Measurements from ENCODE around the gene RPGR. TPM values are rescaled to one million over a fixed set of nuclear protein-coding genes. Genes with fewer than 3 reads are reported as not detected.

The RPGR gene
- total RNA-seq, 2 experiments from 2014 or later: 5.7 to 8.3 TPM

DNA sequence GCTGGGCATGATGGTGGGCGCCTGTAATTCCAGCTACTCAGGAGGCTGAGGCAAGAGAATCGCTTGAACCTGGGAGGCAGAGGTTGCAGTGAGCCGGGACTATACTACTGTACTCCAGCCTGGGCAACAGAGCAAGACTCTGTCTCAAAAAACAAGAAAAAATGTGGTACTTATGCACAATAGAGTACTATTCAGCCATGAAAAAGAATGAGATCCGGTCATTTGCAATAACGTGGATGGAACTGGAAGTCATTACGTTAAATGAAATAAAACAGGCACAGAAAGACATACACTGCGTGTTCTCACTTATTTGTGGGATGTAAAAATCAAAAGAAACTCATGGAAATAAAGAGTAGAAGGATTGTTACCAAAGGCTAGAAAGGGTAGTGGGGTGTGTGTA, 12.1 kb downstream of the RPGR start:
- peaks cover 3% of the 10 kb centered on the region for H3K36me3 Mint-ChIP-seq
- no peak overlapping the region for H3K27ac Mint-ChIP-seq
- ChIA-PET POLR2A (no interaction called here), CTCF (no interaction called here)
- no peaks in the 10 kb centered on the region for H3K27me3 Mint-ChIP-seq
- no peaks in the 10 kb centered on the region for H3K9me3 Mint-ChIP-seq
- no peak for DNase-seq
- H3K4me3 Mint-ChIP-seq: no peak overlapping the region
- intact Hi-C loops (cut with micrococcal nuclease): no loop called here
- H3K4me1 Mint-ChIP-seq (ENCODE audit: low read depth): no peaks in the 10 kb centered on the region

DNA sequence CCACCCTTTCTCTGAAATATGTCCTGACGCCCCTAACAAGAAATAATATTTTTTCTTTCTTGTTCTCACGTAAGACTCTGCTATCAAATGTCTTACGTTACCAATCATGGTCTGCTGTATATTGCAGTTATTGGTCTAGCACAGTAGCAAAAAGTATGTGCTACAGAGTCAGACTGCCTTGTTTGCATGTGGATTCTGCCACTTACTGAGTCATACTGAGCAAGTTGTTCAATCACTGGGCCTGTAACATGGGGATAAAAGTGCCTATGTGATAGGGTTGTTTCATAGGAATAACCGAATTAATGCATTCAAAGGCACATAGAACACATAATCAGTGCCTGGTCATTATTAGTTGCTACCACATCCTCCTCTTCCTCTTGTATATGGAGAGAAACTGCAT, 14.1 kb downstream of the RPGR start:
- ChIA-PET POLR2A (no interaction called here), CTCF (no interaction called here)
- Mint-ChIP-seq H3K4me1 (ENCODE audit: low read depth) (no peaks in the 10 kb centered on the region), H3K4me3 (no peak overlapping the region), H3K36me3 (peaks cover 3% of the 10 kb centered on the region), H3K9me3 (no peaks in the 10 kb centered on the region), H3K27me3 (no peaks in the 10 kb centered on the region), H3K27ac (no peak overlapping the region)
- DNase-seq: no peak
- intact Hi-C loops (cut with micrococcal nuclease): no loop called here

- ChIA-PET POLR2A (no interaction called here), CTCF (no interaction called here)
- no peaks in the 10 kb centered on the region for H3K4me1 Mint-ChIP-seq (ENCODE audit: low read depth)
- H3K36me3 Mint-ChIP-seq: peaks cover 3% of the 10 kb centered on the region
- H3K9me3 Mint-ChIP-seq: no peaks in the 10 kb centered on the region
- no peak overlapping the region for H3K27ac Mint-ChIP-seq
- H3K27me3 Mint-ChIP-seq: no peaks in the 10 kb centered on the region
- intact Hi-C loops (cut with micrococcal nuclease): no loop called here
- no peak overlapping the region for H3K4me3 Mint-ChIP-seq
- DNase-seq: no peak
Measured at GRCh38 chrX:38312436-38312835, 14.9 kb downstream of the RPGR start.

DNA sequence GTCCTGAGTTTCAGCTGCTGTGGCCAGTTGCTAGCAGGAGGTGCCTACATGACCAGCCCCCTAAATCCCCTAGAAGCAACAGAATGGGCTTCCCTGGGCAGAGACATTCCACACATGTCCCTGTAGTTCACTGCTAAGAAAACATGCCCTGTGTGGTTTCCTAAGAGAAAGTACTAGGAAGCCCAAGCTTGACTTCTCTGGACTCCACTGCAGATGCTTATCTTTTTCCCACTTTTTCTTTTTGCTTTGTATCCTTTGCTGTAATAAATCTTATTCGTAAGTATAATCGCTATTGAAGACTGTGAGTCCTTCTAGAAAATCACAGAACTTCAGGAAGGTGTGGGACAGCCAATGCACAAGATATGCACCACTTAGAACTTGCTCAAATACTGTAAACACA, 15.6 kb downstream of the RPGR start:
- Mint-ChIP-seq H3K27me3 (no peaks in the 10 kb centered on the region), H3K4me3 (no peak overlapping the region), H3K27ac (no peak overlapping the region), H3K9me3 (no peaks in the 10 kb centered on the region), H3K36me3 (peaks cover 3% of the 10 kb centered on the region), H3K4me1 (ENCODE audit: low read depth) (no peaks in the 10 kb centered on the region)
- CTCF ChIA-PET: no interaction called here
- DNase-seq: no peak
- POLR2A ChIA-PET: no interaction called here
- intact Hi-C loops (cut with micrococcal nuclease): no loop called here

DNA sequence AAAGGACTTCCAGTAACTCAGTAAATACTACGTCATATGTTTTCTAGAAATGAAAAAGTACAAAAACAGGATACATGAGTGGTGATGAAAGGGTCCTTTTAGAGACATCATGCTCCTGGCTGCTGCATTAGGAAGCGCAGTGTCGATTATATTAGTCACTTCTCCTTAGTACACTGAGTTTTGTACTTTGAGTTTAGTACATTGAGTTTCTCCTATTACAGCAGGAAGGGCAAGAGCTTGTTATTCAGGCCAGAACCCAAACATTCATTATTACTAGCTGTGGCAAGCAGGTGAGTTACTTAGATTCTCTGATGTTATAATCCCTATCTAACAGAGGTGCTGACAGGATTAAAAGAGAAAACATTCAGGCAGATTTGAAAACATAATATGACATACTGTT, 21.3 kb downstream of the RPGR start:
- intact Hi-C loops (cut with micrococcal nuclease): no loop called here
- Mint-ChIP-seq H3K27ac (no peak overlapping the region), H3K27me3 (no peaks in the 10 kb centered on the region), H3K4me1 (ENCODE audit: low read depth) (no peaks in the 10 kb centered on the region), H3K9me3 (no peaks in the 10 kb centered on the region), H3K4me3 (no peak overlapping the region), H3K36me3 (peaks cover 1% of the 10 kb centered on the region)
- POLR2A ChIA-PET: no interaction called here
- no peak for DNase-seq
- CTCF ChIA-PET: no interaction called here

GRCh38 chrX:38304010-38304409, 23.3 kb downstream of the RPGR start:
- Mint-ChIP-seq H3K4me3 (no peak overlapping the region), H3K9me3 (no peaks in the 10 kb centered on the region), H3K36me3 (peaks cover 1% of the 10 kb centered on the region), H3K27me3 (no peaks in the 10 kb centered on the region), H3K27ac (no peak overlapping the region), H3K4me1 (ENCODE audit: low read depth) (no peaks in the 10 kb centered on the region)
- CTCF ChIA-PET: no interaction called here
- DNase-seq: no peak
- intact Hi-C loops (cut with micrococcal nuclease): no loop called here
- POLR2A ChIA-PET: no interaction called here

- Mint-ChIP-seq H3K27ac (no peak overlapping the region), H3K36me3 (no peaks in the 10 kb centered on the region), H3K27me3 (no peaks in the 10 kb centered on the region), H3K9me3 (no peaks in the 10 kb centered on the region), H3K4me1 (ENCODE audit: low read depth) (no peaks in the 10 kb centered on the region), H3K4me3 (no peak overlapping the region)
- POLR2A ChIA-PET: no interaction called here
- CTCF ChIA-PET: interaction anchor here (0.7 kb wide), 1 partner anchor 33 kb away, joined by 3 read pairs; no protein-coding TSS in a partner anchor
- intact Hi-C loops (cut with micrococcal nuclease): no loop called here
- no peak for DNase-seq
Measured at GRCh38 chrX:38293741-38294140, 33.6 kb downstream of the RPGR start.

DNA sequence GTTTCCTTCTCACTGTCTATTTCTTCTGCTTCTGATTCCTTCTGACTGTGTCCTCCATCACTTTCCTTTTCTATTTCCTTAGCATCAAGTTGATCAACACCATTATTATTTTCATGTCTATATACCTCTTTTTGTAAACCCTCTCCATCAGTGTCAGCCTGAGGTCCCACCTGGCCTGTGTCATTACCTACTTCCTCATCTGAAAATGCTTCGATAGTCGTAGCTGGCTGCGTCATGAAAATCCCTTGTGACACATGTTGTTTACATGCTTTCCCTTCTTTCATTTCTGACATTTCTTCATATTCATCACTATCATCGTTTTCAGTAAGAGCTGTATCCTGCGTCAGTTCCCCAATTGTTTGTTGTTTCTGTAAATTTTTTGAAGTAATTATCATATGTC, 39.6 kb downstream of the RPGR start:
- CTCF ChIA-PET: no interaction called here
- POLR2A ChIA-PET: no interaction called here
- intact Hi-C loops (cut with micrococcal nuclease): no loop called here
- Mint-ChIP-seq H3K4me1 (ENCODE audit: low read depth) (no peaks in the 10 kb centered on the region), H3K27me3 (no peaks in the 10 kb centered on the region), H3K27ac (no peak overlapping the region), H3K9me3 (no peaks in the 10 kb centered on the region), H3K36me3 (peaks cover 3% of the 10 kb centered on the region), H3K4me3 (no peak overlapping the region)
- no peak for DNase-seq

- CTCF ChIA-PET: no interaction called here
- no peaks in the 10 kb centered on the region for H3K4me1 Mint-ChIP-seq (ENCODE audit: low read depth)
Measured at GRCh38 chrX:38285649-38286048, 41.7 kb downstream of the RPGR start.

GRCh38 chrX:38282049-38282448, 45.3 kb downstream of the RPGR start:
- POLR2A ChIA-PET: no interaction called here
- Mint-ChIP-seq H3K4me3 (no peak overlapping the region), H3K4me1 (ENCODE audit: low read depth) (no peaks in the 10 kb centered on the region), H3K9me3 (no peaks in the 10 kb centered on the region), H3K27me3 (no peaks in the 10 kb centered on the region), H3K27ac (no peak overlapping the region), H3K36me3 (peaks cover 8% of the 10 kb centered on the region)
- intact Hi-C loops (cut with micrococcal nuclease): no loop called here
- CTCF ChIA-PET: no interaction called here
- DNase-seq: no peak

More at GRCh38 chrX:38285649-38286048, 41.7 kb downstream of the RPGR start:
- no peak for DNase-seq
- H3K27me3 Mint-ChIP-seq: no peaks in the 10 kb centered on the region
- H3K36me3 Mint-ChIP-seq: peaks cover 8% of the 10 kb centered on the region
- no peak overlapping the region for H3K27ac Mint-ChIP-seq
- POLR2A ChIA-PET: no interaction called here
- H3K9me3 Mint-ChIP-seq: no peaks in the 10 kb centered on the region
- no peak overlapping the region for H3K4me3 Mint-ChIP-seq
- intact Hi-C loops (cut with micrococcal nuclease): no loop called here

DNA sequence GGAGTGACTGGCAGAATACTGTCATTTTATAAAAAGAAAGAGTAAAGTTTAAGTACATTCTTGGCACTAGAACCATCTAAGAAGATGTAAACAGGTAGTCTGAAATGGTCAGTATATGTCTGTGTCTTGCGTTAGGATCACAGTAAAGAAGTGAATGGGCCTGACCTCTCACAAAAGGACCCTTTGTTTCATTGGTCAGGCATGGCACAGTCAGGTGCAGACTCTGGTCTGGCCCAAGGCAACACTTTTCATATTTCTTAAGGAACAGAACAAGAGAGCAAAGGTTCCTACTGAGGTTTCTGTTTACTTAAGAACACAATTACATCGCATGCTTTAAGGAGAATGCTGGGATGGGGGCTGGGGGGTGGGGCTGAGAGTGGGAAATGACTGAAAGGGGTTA, 48.1 kb downstream of the RPGR start:
- H3K27ac Mint-ChIP-seq: no peak overlapping the region
- DNase-seq: no peak
- peaks cover 11% of the 10 kb centered on the region for H3K36me3 Mint-ChIP-seq
- no peaks in the 10 kb centered on the region for H3K27me3 Mint-ChIP-seq
- no peaks in the 10 kb centered on the region for H3K4me1 Mint-ChIP-seq (ENCODE audit: low read depth)
- H3K4me3 Mint-ChIP-seq: no peak overlapping the region
- no peaks in the 10 kb centered on the region for H3K9me3 Mint-ChIP-seq
- intact Hi-C loops (cut with micrococcal nuclease): no loop called here
- CTCF ChIA-PET: no interaction called here
- POLR2A ChIA-PET: no interaction called here

- POLR2A ChIA-PET: no interaction called here
- Mint-ChIP-seq H3K27ac (no peak overlapping the region), H3K4me3 (no peak overlapping the region), H3K36me3 (peaks cover 12% of the 10 kb centered on the region), H3K27me3 (no peaks in the 10 kb centered on the region), H3K4me1 (ENCODE audit: low read depth) (no peaks in the 10 kb centered on the region), H3K9me3 (no peaks in the 10 kb centered on the region)
- DNase-seq: no peak
- intact Hi-C loops (cut with micrococcal nuclease): no loop called here
- CTCF ChIA-PET: no interaction called here
Measured at GRCh38 chrX:38278682-38279081, 48.6 kb downstream of the RPGR start.

DNA sequence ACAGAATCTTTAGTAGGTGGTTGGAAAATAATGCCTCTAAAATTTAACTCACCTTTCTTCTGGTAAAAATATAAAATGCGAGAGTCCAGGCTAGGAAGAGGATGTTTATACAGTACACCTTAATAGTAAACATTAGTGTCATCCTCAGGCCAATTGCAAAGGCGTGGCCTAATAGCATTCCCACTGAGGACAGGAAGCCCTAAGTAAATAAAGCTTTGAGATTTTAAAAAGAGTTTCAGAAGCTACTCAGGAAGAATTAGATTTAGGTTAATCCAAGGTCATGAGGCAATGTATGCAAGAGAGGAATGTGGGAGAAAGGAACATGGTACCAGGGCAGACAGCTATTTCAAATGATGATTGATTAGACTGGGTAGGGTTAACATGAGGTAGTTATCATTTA, 49.5 kb downstream of the RPGR start:
- Mint-ChIP-seq H3K4me3 (no peak overlapping the region), H3K4me1 (ENCODE audit: low read depth) (no peaks in the 10 kb centered on the region), H3K27me3 (no peaks in the 10 kb centered on the region), H3K27ac (no peak overlapping the region), H3K9me3 (no peaks in the 10 kb centered on the region), H3K36me3 (peaks cover 12% of the 10 kb centered on the region)
- DNase-seq: no peak
- ChIA-PET POLR2A (no interaction called here), CTCF (no interaction called here)
- intact Hi-C loops (cut with micrococcal nuclease): no loop called here

- Mint-ChIP-seq H3K27me3 (no peaks in the 10 kb centered on the region), H3K4me1 (ENCODE audit: low read depth) (no peaks in the 10 kb centered on the region), H3K4me3 (no peak overlapping the region), H3K27ac (no peak overlapping the region), H3K9me3 (no peaks in the 10 kb centered on the region), H3K36me3 (peaks cover 6% of the 10 kb centered on the region)
- no peak for DNase-seq
- intact Hi-C loops (cut with micrococcal nuclease): no loop called here
- ChIA-PET CTCF (no interaction called here), POLR2A (no interaction called here)
Measured at GRCh38 chrX:38277136-38277535, 50.2 kb downstream of the RPGR start.
